HL-60 (cell line): ENCODE measurements around the gene LRRC46.

ENCODE experiments used
- DNase-seq, 2 experiments: peaks; one replicate each; pipeline ENCODE4 v3.0.0-alpha.2; 2010 to 2020; ENCODE audit warnings: low read depth in 1 of 2, low spot score in 1 of 2
- H3K27ac ChIP-seq: fragments of 250-450 bp; sonication (Bioruptor Pico); replicated peaks from 2 replicates; pipeline ENCODE4 v1.5.1; 2020; ENCODE audit warnings: mild to moderate bottlenecking, moderate library complexity
- H3K27me3 ChIP-seq: fragments of 250-450 bp; sonication (Bioruptor Pico); 2 replicates; pipeline ENCODE4 v1.5.1; 2021; ENCODE audit warnings: mild to moderate bottlenecking, moderate library complexity; ENCODE audit not compliant: insufficient read depth, poor library complexity, severe bottlenecking
- H3K4me3 ChIP-seq: replicated peaks from 2 replicates; pipeline ENCODE4 v1.5.1; 2011; ENCODE audit warnings: mild to moderate bottlenecking, control low read depth, low read length; ENCODE audit not compliant: insufficient read depth
- CTCF ChIP-seq: IDR thresholded peaks from one replicate; pipeline ENCODE4 v1.5.1; 2011; ENCODE audit warnings: low read length, control low read depth, inconsistent platforms; ENCODE audit not compliant: insufficient read depth
- GABPA ChIP-seq: IDR thresholded peaks from 2 replicates; pipeline ENCODE4 v1.6.1; 2012; ENCODE audit warnings: low read depth
- POLR2AphosphoS5 ChIP-seq: IDR thresholded peaks from 2 replicates; pipeline ENCODE4 v1.6.1; 2012; ENCODE audit warnings: low read depth
- SPI1 ChIP-seq: IDR thresholded peaks from 2 replicates; pipeline ENCODE4 v1.6.1; 2012; ENCODE audit warnings: low read depth, mild to moderate bottlenecking, borderline replicate concordance
- TF ChIP-seq, protein P1 (sequence below): IDR thresholded peaks from 2 replicates; pipeline ENCODE4 v1.6.1; 2012; ENCODE audit warnings: low read depth; ENCODE audit not compliant: insufficient replicate concordance

LRRC46 gene

GRCh38 chr17:47829870-47830269 is 1.6 kb upstream of the LRRC46 start:
- H3K4me3 ChIP-seq = no peak overlapping the region
- TF ChIP-seq, protein P1, sequence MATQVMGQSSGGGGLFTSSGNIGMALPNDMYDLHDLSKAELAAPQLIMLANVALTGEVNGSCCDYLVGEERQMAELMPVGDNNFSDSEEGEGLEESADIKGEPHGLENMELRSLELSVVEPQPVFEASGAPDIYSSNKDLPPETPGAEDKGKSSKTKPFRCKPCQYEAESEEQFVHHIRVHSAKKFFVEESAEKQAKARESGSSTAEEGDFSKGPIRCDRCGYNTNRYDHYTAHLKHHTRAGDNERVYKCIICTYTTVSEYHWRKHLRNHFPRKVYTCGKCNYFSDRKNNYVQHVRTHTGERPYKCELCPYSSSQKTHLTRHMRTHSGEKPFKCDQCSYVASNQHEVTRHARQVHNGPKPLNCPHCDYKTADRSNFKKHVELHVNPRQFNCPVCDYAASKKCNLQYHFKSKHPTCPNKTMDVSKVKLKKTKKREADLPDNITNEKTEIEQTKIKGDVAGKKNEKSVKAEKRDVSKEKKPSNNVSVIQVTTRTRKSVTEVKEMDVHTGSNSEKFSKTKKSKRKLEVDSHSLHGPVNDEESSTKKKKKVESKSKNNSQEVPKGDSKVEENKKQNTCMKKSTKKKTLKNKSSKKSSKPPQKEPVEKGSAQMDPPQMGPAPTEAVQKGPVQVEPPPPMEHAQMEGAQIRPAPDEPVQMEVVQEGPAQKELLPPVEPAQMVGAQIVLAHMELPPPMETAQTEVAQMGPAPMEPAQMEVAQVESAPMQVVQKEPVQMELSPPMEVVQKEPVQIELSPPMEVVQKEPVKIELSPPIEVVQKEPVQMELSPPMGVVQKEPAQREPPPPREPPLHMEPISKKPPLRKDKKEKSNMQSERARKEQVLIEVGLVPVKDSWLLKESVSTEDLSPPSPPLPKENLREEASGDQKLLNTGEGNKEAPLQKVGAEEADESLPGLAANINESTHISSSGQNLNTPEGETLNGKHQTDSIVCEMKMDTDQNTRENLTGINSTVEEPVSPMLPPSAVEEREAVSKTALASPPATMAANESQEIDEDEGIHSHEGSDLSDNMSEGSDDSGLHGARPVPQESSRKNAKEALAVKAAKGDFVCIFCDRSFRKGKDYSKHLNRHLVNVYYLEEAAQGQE = no peak
- TF ChIP-seq CTCF (no peak), GABPA (no peak)
- no peaks in the 10 kb centered on the region for H3K27me3 ChIP-seq
- DNase-seq = no peak
- no peak overlapping the region for H3K27ac ChIP-seq

GRCh38 chr17:47830396-47831002 is 971 bp upstream of the LRRC46 start:
- peak overlapping the region; percentile 64 for H3K4me3 ChIP-seq
- no peak overlapping the region; the same call in 1 of the 2 replicates for H3K27ac ChIP-seq
- H3K27me3 ChIP-seq = no peaks in the 10 kb centered on the region
- DNase-seq = no peak
- TF ChIP-seq, protein P1 = no peak
- TF ChIP-seq POLR2AphosphoS5 (no peak), SPI1 (no peak), CTCF (no peak), GABPA (no peak)

DNA sequence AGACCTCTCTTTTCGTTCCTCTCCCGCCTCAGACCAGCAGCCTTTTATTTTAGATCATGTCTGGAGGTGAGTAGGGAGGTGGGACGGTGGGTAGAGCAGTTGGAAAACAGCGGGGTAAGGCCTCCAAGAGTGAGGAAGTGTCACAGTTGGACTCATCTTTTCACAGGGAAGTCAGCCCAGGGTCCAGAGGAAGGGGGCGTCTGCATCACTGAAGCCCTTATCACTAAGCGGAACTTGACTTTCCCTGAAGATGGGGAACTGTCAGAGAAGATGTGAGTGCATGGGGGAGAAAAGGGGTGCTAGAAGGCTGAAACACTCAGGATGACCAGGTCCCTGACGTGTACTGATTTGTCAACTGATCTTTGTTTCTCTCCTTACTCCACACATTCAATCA is 461 bp downstream of the LRRC46 start:
- peak; percentile 61 to 65 for DNase-seq
- Histone ChIP-seq H3K27me3 (no peaks in the 10 kb centered on the region), H3K4me3 (peak overlapping the region; percentile 64), H3K27ac (peak overlapping the region; percentile 60)
- no peak for TF ChIP-seq CTCF
- TF ChIP-seq SPI1 = peak; percentile 64

DNA sequence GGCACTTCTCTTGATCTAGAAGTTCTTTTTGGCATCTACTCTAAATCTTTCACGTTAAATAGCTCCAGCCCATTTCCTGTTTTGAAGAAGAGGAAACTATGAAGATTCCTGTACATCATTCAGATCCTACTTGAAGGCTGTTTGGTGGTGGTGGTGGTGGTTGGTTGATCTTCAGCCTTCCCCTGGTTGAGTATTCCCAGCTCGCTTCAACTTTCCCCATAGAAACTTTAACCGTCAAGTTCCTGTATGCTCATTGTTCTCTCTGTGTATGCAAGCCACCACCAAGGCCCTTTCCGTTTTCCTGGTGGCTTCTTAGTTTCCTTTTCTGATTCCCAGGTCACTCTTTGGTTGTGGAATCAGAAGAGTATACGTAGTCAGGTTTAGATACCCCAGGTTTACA is 3.3 kb downstream of the LRRC46 start:
- no peak for DNase-seq
- TF ChIP-seq GABPA (no peak), SPI1 (no peak), CTCF (no peak), POLR2AphosphoS5 (no peak)
- TF ChIP-seq, protein P1 = no peak
- H3K27me3 ChIP-seq = no peaks in the 10 kb centered on the region

More for the DNA sequence above, 3.3 kb downstream of the LRRC46 start:
- Histone ChIP-seq H3K4me3 (no peak overlapping the region), H3K27ac (no peak overlapping the region)
